ENCODE data around the gene THAP11.

DNA sequence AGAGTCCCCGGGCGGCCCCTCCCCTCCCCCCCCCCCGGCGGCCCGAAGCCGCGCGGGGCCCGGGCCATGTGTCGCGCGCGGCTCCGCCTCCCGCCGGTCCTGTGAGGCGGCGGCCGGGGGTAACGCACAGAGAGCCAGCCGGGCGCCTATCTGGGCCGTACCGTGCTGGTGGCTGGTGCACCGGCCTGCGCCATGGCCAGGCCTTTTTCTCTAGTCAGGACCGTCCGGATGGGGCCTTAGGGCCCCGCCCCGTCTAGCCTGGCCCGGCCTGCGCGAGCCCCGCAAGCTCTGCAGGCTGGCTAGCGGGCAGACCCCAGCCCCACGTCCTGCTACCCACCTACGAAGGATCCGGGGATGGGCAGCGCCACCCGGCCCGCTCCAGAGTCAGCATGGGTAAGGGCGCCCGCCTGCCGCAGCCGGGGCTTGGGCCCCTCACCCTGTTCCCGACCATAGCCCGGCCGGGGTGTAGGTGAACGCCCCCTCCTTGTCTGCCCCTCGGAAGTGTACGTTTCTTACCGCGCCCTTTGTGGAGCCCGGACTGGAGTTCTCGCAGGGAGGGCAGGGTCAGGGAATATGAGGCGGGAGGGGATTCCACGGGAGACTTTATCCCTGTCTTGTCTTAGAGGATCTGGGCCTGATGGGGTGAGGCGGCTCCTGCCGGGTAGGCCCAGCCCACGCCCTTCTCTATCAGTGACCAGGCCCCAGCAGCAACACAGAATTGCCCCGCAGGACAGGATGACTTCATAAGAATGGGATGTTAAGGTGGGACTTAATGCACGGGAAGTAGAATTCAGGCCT, 5.1 kb downstream of the THAP11 start, which contains the start of gene CENPT:
- TF ChIP-seq, protein P1, sequence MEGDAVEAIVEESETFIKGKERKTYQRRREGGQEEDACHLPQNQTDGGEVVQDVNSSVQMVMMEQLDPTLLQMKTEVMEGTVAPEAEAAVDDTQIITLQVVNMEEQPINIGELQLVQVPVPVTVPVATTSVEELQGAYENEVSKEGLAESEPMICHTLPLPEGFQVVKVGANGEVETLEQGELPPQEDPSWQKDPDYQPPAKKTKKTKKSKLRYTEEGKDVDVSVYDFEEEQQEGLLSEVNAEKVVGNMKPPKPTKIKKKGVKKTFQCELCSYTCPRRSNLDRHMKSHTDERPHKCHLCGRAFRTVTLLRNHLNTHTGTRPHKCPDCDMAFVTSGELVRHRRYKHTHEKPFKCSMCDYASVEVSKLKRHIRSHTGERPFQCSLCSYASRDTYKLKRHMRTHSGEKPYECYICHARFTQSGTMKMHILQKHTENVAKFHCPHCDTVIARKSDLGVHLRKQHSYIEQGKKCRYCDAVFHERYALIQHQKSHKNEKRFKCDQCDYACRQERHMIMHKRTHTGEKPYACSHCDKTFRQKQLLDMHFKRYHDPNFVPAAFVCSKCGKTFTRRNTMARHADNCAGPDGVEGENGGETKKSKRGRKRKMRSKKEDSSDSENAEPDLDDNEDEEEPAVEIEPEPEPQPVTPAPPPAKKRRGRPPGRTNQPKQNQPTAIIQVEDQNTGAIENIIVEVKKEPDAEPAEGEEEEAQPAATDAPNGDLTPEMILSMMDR (IDR thresholded peaks at IDR 0.05) = peak in 1 of 7 experiments; percentile 12
- TF ChIP-seq POLR2A (IDR thresholded peaks at IDR 0.05) = peak; percentile 4 to 44 (median 20)
